Stimulated activated CD4-positive, alpha-beta T cell treated with anti-CD3 and anti-CD28 coated beads, Interleukin-12 subunit alpha, Interleukin-12 subunit beta, amount 100 ng/mL, for 4 hours (primary cell): ENCODE measurements around the gene ERFE.
A peak's percentile ranks its signal among the peaks of the same experiment; 100 is the strongest.
"Not testable (repeated sequence)": the region's sequence is repeated elsewhere in the genome, so short reads cannot be mapped to it uniquely, and the experiment has no call there.

ENCODE experiments used
- DNase-seq: peaks from one replicate; pipeline ENCODE4 v3.0.0-alpha.2; 2020

The ERFE gene, protein sequence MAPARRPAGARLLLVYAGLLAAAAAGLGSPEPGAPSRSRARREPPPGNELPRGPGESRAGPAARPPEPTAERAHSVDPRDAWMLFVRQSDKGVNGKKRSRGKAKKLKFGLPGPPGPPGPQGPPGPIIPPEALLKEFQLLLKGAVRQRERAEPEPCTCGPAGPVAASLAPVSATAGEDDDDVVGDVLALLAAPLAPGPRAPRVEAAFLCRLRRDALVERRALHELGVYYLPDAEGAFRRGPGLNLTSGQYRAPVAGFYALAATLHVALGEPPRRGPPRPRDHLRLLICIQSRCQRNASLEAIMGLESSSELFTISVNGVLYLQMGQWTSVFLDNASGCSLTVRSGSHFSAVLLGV

DNA sequence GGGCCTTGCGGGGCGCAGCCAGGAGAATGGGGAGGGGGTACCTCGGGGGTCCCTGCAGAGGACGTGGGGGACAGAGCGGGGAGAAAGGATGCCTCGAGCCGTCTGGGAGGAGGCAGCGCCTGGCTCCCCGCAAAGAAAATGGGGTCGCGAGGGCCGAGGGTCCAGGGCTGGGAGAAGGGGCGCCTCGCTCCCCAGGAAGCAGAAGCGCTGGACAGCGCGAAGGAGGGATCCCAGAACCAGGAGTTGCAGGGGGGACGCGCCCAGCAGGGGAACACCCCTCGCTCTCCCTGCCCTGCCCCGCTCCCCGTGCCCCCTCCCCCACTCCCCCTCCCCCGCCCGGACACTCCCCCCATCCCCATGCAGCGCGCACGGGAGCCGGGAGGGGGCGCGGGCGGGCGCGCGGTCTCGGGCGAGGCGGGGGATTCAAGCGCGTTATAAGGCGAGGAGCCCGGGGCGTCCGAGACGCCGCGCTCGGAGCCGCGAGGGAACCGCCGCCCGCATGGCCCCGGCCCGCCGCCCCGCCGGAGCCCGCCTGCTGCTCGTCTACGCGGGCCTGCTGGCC is at the start of gene ERFE:
ERFE (plus strand) TSS at position 462 of the 562 bp plus-strand sequence; CDS start at position 500, 38 bp downstream.
- DNase-seq, result peak; percentile 50

DNA sequence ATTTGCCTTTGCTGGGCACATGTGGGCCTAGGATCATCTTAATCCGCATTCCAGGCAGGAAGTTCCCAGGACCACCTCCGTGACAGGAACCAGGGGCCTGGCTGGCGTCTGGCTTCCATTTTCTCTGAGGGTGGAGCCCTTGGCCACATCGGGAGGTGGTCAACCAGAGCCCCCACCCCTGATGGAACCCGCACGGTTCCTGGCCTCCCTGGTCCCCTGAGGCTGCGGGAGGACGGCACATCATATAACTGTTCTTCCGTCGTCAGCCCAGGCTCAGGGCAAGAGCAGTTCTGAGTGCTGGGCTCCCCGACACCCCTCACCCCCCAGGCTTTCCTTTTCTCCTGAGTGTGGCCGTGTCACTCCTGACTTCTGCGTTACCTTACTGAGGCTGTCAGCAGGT is 45.2 kb upstream of the ERFE start:
- DNase-seq, result no peak

- DNase-seq, result no peak
Measured at GRCh38 chr2:238114331-238114841, 44.4 kb upstream of the ERFE start.

- DNase-seq, result no peak
Measured at GRCh38 chr2:238114851-238115660, 43.7 kb upstream of the ERFE start.

DNA sequence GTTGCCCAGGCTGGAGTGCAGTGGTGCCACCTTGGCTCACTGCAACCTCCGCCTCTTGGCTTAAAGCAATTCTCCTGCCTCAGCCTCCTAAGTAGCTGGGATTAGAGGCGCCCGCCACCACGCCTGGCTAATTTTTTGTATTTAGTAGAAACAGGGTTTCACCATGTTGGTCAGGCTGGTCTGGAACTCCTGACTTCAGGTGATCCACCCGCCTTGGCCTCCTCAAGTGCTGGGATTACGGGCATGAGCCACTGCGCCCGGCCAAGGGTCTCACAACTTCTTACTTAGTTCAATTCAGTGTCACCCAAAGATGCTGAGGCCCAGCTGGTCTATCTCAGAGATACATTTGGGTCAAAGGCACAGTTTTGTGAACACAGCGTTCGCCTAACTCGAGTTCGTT is 43.1 kb upstream of the ERFE start:
- not testable (repeated sequence) for DNase-seq

DNA sequence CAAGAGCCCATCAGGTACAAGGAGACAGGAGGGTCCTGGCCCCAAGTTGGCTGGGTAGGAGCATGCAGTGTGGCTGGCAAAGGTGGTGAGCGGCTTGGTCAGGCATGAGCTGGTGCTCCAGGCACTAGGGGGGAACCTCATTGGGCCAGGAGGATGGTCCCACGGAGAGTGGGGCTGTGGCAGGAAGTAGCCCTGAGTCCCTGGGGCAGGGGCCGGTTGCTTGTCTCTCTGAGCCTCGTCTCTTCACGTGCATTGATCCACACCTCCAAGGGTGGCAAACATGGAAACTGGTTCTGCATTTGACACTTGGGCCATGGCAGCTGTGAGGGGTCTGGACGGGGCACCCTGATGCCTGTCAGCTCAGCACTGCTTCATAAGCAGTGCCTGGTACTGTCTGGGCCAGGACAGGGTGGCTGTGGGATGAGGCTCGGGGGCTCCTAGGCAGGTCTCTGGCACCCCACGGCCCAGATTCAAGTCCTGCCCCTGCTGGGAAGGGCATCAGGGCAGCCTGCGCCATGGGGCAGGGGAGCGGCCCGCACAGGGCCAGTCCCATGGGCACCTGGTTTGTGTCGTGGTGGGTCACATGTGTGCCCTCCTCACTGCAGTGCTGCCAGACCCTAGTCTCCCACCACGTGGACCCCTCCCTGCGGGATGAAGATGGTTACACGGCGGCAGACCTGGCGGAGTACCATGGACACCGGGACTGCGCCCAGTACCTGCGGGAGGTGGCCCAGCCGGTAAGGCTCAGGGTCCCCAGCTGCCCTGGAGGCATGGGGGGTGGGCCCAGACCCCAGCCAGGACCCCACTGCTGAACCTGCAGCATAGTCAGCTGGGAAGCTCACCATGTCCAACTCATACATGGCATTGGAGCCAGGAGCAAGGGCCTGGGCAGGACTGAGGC is 42.2 kb upstream of the ERFE start:
- DNase-seq, result no peak

DNA sequence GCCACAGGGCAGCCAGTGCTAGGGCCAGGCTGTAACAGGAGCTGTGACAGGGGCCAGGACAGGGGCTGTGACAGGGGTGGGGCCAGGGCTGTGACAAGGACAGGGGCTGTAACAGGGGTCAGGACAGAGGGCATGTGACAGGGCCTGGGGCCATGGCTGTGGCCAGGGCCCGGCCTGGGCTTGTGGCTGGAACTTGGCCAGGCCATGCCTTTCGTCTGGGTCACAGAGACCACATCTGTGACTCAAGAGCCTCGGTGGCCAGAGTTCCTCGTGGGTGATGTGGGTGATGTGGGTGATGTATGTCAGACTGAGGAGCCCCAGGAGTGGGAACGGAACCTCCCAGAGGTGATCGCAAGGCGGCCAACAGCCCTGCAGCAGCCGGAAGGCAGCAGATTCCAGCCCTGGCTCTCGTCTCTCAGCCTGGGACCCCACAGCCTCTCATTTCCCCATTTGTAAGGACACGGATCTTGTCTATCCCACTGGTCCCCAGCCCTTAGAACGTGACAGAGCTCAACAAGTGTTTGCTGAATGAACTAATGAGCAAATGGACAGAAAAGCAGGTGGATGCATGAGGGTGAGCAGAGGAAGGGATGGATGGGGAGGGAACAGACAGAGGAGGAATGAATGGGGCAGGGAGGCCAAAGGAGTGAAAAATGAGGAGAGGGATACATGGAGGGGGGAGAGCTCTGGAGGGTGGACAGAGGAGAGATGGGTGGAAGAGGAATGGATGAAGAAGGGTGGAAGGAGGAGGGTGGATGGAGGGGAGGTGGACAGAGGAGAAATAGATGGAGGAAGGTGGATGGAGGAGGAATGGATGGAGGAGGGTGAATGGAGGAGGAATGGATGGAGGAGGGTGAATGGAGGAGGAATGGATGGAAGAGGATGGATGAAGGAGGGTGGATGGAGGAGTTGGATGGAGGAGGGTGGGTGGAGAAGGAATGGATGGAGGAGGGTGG is 41.3 kb upstream of the ERFE start:
- DNase-seq, result no peak

DNA sequence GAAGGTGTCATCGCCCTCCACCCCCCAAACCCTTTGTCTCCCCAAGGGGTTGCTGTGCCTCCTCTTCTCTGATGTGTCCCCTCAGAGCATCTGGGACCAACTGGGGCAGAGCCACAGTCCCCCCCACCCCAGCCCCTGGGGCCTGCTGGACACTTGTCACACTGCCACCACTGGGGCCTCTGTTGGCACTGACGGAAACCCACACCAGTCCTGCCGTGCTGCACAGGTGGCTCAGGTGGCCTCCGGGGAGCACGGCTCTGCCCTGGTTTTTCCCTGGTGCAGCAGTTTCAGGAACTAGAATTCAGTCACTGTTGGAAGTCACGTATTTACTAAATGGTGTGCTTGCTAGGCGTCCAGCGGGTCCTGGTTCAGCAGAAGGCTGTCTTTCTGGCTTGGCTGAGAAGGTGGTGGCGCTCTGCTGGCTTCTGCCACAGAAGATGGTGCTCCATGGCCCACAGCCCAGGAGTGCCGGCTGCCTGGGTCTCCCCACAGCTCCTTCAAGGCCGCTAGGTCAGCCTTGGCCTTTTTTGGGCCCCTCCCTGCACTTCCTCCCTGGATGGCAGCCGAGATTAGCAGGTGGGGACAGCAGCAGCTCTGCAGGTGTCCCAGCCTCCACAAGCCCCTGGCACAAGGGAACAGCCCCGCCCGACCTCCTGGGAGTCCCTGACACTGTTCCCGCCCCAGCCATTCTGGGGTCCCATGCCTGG is 38.9 kb upstream of the ERFE start:
- no peak for DNase-seq

GRCh38 chr2:238120463-238121298 is 38.1 kb upstream of the ERFE start:
- DNase-seq, result no peak

DNA sequence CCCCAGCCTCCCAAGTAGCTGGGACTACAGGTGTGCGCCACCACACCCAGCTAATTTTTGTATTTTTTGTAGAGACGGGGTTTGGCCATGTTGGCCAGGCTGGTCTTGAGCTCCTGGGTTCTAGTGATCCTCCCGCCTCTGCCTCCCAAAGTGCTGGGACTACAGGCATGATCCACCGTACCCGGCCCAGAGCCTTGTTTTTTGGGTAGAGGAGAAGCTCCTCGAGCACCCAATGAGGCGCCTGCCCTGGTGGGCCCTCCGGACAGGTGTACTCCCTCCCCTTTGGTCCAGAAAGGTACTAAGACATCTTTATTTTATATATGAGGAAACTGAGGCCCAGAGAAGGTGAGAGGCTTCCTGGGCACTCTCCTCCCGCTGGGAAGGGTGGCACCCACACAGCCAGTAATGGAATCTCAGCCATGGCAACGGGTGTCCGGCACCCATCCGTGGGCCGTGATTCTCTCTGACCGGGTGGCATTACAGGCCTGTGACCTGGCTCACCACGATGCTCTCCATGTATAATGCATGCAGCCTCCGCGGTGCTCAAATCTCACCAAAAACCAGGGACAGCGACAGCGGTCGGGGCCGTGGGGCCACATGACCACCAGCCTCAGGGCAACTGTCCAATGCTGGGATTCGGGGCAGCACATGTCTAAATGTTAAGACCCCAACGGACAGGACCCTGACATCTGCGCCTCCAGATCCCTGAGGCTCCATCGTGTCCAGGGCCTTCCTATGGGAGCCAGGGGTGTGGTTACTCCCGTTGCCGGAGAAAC is 37.1 kb upstream of the ERFE start:
- DNase-seq, result no peak

GRCh38 chr2:238122287-238123217 is 36.2 kb upstream of the ERFE start:
- DNase-seq, result no peak

GRCh38 chr2:238123218-238123971 is 35.4 kb upstream of the ERFE start:
- DNase-seq, result no peak

DNA sequence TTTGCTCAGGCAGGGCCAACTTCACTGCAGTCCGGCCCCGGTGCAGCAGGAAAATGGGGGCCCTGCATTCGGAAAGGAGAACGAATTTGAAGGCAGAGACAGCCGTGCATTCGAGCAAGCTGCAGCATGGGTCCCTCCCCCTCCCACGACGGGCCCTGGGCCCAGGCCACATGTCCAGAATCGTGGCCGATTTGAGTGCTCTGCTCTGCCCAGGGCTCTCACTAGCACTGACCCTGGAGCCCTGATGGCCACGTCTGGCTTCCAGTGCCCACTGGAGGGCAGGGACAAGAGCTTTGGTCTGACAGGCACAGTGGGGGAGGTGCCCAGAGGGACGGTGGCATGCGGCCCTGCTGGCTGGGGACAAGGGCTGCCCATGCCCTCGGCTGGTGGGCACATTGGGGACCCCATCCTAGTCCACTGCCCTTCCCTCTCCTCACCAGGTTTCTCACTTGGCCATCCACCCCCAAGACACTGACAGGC is 34.7 kb upstream of the ERFE start:
- DNase-seq, result no peak

GRCh38 chr2:238124488-238125126 is 34.2 kb upstream of the ERFE start:
- no peak for DNase-seq

GRCh38 chr2:238125127-238125885 is 33.5 kb upstream of the ERFE start:
- no peak for DNase-seq
